HG03575 (cell line): ENCODE data around the gene BPTF.
"Not testable (repeated sequence)": the region's sequence is repeated elsewhere in the genome, so short reads cannot be mapped to it uniquely, and the experiment has no call there.

ENCODE experiments used
- ATAC-seq: cut with Tn5 transposase; IDR thresholded peaks from one replicate; pipeline ENCODE4 v1.9.1; 2021; ENCODE audit not compliant: unreplicated experiment, insufficient number of reproducible peaks, low FRiP score; ENCODE audit errors: extremely low read depth

The BPTF gene

GRCh38 chr17:67867591-67867990 is 42.3 kb downstream of the BPTF start:
- ATAC-seq: no peak

GRCh38 chr17:67868176-67868575 is 42.9 kb downstream of the BPTF start:
- ATAC-seq: no peak

- ATAC-seq: no peak
Observed at GRCh38 chr17:67879662-67880061, 54.4 kb downstream of the BPTF start.

- no peak for ATAC-seq
Observed at GRCh38 chr17:67881083-67881482, 55.8 kb downstream of the BPTF start.

- ATAC-seq: no peak
Observed at GRCh38 chr17:67884741-67885140, 59.4 kb downstream of the BPTF start.

- ATAC-seq: no peak
Observed at GRCh38 chr17:67891481-67892119, 66.3 kb downstream of the BPTF start.

GRCh38 chr17:67902511-67903231 is 77.4 kb downstream of the BPTF start:
- no peak for ATAC-seq

GRCh38 chr17:67905298-67905697 is 80.0 kb downstream of the BPTF start:
- not testable (repeated sequence) for ATAC-seq

GRCh38 chr17:67910117-67910803 is 85.0 kb downstream of the BPTF start:
- not testable (repeated sequence) for ATAC-seq

GRCh38 chr17:67911059-67911782 is 85.9 kb downstream of the BPTF start:
- ATAC-seq: no peak

- ATAC-seq: no peak
Observed at GRCh38 chr17:67912088-67912487, 86.8 kb downstream of the BPTF start.

- ATAC-seq: no peak
Observed at GRCh38 chr17:67912656-67913055, 87.4 kb downstream of the BPTF start.

GRCh38 chr17:67920212-67920611 is 94.9 kb downstream of the BPTF start:
- no peak for ATAC-seq

GRCh38 chr17:67922503-67922902 is 97.2 kb downstream of the BPTF start:
- no peak for ATAC-seq

- ATAC-seq: not testable (repeated sequence)
Observed at GRCh38 chr17:67928842-67929241, 103.5 kb downstream of the BPTF start.

- no peak for ATAC-seq
Observed at GRCh38 chr17:67931227-67931626, 105.9 kb downstream of the BPTF start.

- no peak for ATAC-seq
Observed at GRCh38 chr17:67942810-67943209, 117.5 kb downstream of the BPTF start.

- no peak for ATAC-seq
Observed at GRCh38 chr17:67944035-67944434, 118.7 kb downstream of the BPTF start.

- no peak for ATAC-seq
Observed at GRCh38 chr17:67946513-67946912, 121.2 kb downstream of the BPTF start.
